GM12873 (cell line): ENCODE measurements around the gene PREX1.

Experiments
- CTCF ChIP-seq: IDR thresholded peaks from 2 replicates; pipeline ENCODE4 v1.5.1; 2012; ENCODE audit warnings: low read depth, mild to moderate bottlenecking, moderate library complexity, low read length, control low read depth; ENCODE audit not compliant: insufficient read depth; ENCODE audit errors: missing control alignments

PREX1 gene

GRCh38 chr20:48827855-48828733 is at the start of gene PREX1:
TSS of gene PREX1 (minus strand) at chr20:48827999. CDS start at chr20:48827860, 139 bp downstream.
- no peak for TF ChIP-seq CTCF

GRCh38 chr20:48877304-48877703 is 49.5 kb upstream of the PREX1 start:
- TF ChIP-seq CTCF = peak; percentile 50

GRCh38 chr20:48875914-48876240 is 48.1 kb upstream of the PREX1 start:
- no peak for TF ChIP-seq CTCF

- TF ChIP-seq CTCF = no peak
Observed at GRCh38 chr20:48875233-48875913, 47.6 kb upstream of the PREX1 start.

- no peak for TF ChIP-seq CTCF
Observed at GRCh38 chr20:48866936-48867335, 39.1 kb upstream of the PREX1 start.

- no peak for TF ChIP-seq CTCF
Observed at GRCh38 chr20:48864738-48865318, 37.0 kb upstream of the PREX1 start.

GRCh38 chr20:48864254-48864653 is 36.5 kb upstream of the PREX1 start:
- no peak for TF ChIP-seq CTCF
